Neural cell (in vitro differentiated cells): Measurements from ENCODE around the gene STAU1. TPM values are rescaled to one million over a fixed set of nuclear protein-coding genes. Genes with fewer than 3 reads are reported as not detected.

Source experiments
- H2AFZ ChIP-seq: fragments of 200-600, 300-800 bp; sonication (generic), shearing (Covaris generic); 2 replicates; pipeline ENCODE4 v1.6.0; 2014; ENCODE audit warnings: low read depth, mild to moderate bottlenecking, antibody characterized with exemption, low read length, moderate library complexity
- H3F3A ChIP-seq: fragments of 200-600 bp; shearing (Covaris generic); 2 replicates; pipeline ENCODE4 v1.6.1; 2016; ENCODE audit warnings: mild to moderate bottlenecking, moderate library complexity, mixed read lengths, antibody characterized with exemption, low read length; ENCODE audit not compliant: insufficient read depth, poor library complexity, severe bottlenecking
- H3K27ac ChIP-seq: fragments of 200-600, 300-800 bp; sonication (generic), shearing (Covaris generic); 2 replicates; pipeline ENCODE4 v1.5.1; 2014; ENCODE audit warnings: mild to moderate bottlenecking, low read length, moderate library complexity
- H3K27me3 ChIP-seq: fragments of 300-800, 200-600 bp; sonication (generic), shearing (Covaris generic); 2 replicates; pipeline ENCODE4 v1.6.0; 2014; ENCODE audit warnings: mild to moderate bottlenecking, low read depth, low read length, moderate library complexity; ENCODE audit not compliant: insufficient read depth
- H3K36me3 ChIP-seq: fragments of 300-800, 200-600 bp; sonication (generic), shearing (Covaris generic); 2 replicates; pipeline ENCODE4 v1.5.1; 2014; ENCODE audit warnings: mild to moderate bottlenecking, antibody characterized with exemption, low read length, moderate library complexity; ENCODE audit not compliant: insufficient read depth
- H3K4me2 ChIP-seq: fragments of 300-800, 200-600 bp; sonication (generic), shearing (Covaris generic); 2 replicates; pipeline ENCODE4 v1.6.0; 2014; ENCODE audit warnings: mild to moderate bottlenecking, low read length
- H3K4me3 ChIP-seq: fragments of 300-800, 200-600 bp; sonication (generic), shearing (Covaris generic); 2 replicates; pipeline ENCODE4 v1.5.1; 2014; ENCODE audit warnings: mild to moderate bottlenecking, low read length, moderate library complexity
- H3K79me2 ChIP-seq: fragments of 200-600 bp; shearing (Covaris generic); replicated peaks from 2 replicates; pipeline ENCODE4 v1.6.0; 2014; ENCODE audit warnings: mild to moderate bottlenecking, low read length, moderate library complexity; ENCODE audit not compliant: insufficient read depth
- H3K9ac ChIP-seq: fragments of 300-800, 200-600 bp; sonication (generic), shearing (Covaris generic); 2 replicates; pipeline ENCODE4 v1.6.1; 2016; ENCODE audit warnings: mild to moderate bottlenecking, low read length, mixed read lengths
- H3K9me2 ChIP-seq: fragments of 200-600 bp; shearing (Covaris generic); 2 replicates; pipeline ENCODE4 v1.6.1; 2016; ENCODE audit warnings: mild to moderate bottlenecking, low read length, mixed read lengths; ENCODE audit not compliant: insufficient read depth
- H3K9me3 ChIP-seq: fragments of 200-600, 300-800 bp; sonication (generic), shearing (Covaris generic); 2 replicates; pipeline ENCODE4 v1.6.1; 2016; ENCODE audit warnings: mild to moderate bottlenecking, mixed run types, low read length, moderate library complexity, mixed read lengths
- H4K20me1 ChIP-seq: fragments of 200-600 bp; shearing (Covaris generic); 2 replicates; pipeline ENCODE4 v1.6.1; 2016; ENCODE audit warnings: mild to moderate bottlenecking, mixed run types; ENCODE audit not compliant: insufficient read depth
- CTCF ChIP-seq: fragments of 450-650 bp; IDR thresholded peaks from 2 replicates; pipeline ENCODE4 v1.5.1; 2014; ENCODE audit warnings: antibody characterized with exemption, mild to moderate bottlenecking, moderate library complexity; ENCODE audit not compliant: poor library complexity, severe bottlenecking
- EP300 ChIP-seq: fragments of 450-650 bp; conservative IDR thresholded peaks from 2 replicates; pipeline ENCODE4 v1.6.1; 2014; ENCODE audit warnings: antibody characterized with exemption, mild to moderate bottlenecking, moderate library complexity; ENCODE audit not compliant: poor library complexity, severe bottlenecking
- EZH2 ChIP-seq: fragments of 200-600, 300-800 bp; shearing (Covaris generic), sonication (generic); IDR thresholded peaks from 2 replicates; pipeline ENCODE4 v1.6.1; 2014; ENCODE audit warnings: antibody characterized with exemption, low read length, borderline replicate concordance, mild to moderate bottlenecking; ENCODE audit not compliant: insufficient read depth, poor library complexity, severe bottlenecking
- MXI1 ChIP-seq: fragments of 450-650 bp; conservative IDR thresholded peaks from 2 replicates; pipeline ENCODE4 v1.6.1; 2014; ENCODE audit warnings: antibody characterized with exemption, mild to moderate bottlenecking; ENCODE audit not compliant: poor library complexity, severe bottlenecking
- POLR2AphosphoS5 ChIP-seq: IDR thresholded peaks from 2 replicates; pipeline ENCODE4 v1.6.1; 2012
- RAD21 ChIP-seq: fragments of 450-650 bp; conservative IDR thresholded peaks from 2 replicates; pipeline ENCODE4 v1.6.1; 2014; ENCODE audit warnings: antibody characterized with exemption, mild to moderate bottlenecking, moderate library complexity
- REST ChIP-seq: IDR thresholded peaks from 2 replicates; pipeline ENCODE4 v1.6.1; 2012; ENCODE audit warnings: borderline replicate concordance
- SMC3 ChIP-seq: fragments of 450-650 bp; conservative IDR thresholded peaks from 2 replicates; pipeline ENCODE4 v1.6.1; 2014; ENCODE audit warnings: antibody characterized with exemption, mild to moderate bottlenecking, moderate library complexity; ENCODE audit not compliant: poor library complexity
- TAF1 ChIP-seq: IDR thresholded peaks from 2 replicates; pipeline ENCODE4 v1.6.1; 2012; ENCODE audit warnings: low read depth
- polyA plus RNA-seq: library from polyadenylated mRNA; depleted of rRNA; stranded (reverse); fragments of >200 nt; gene quantifications from 2 replicates; pipeline ENCODE4 v1.2.3, GENCODE V29; 2014

STAU1 gene
- polyA plus RNA-seq, 1 donor from 2014 or later, result 43.1 TPM

- Histone ChIP-seq H4K20me1 (no peaks in the 10 kb centered on the region), H3K9me2 (no peaks in the 10 kb centered on the region), H3K9me3 (no peaks in the 10 kb centered on the region), H3K4me3 (no peak overlapping the region), H3K9ac (no peak overlapping the region), H3K4me2 (no peak overlapping the region), H3K27ac (no peak overlapping the region), H2AFZ (no peak overlapping the region), H3K27me3 (no peaks in the 10 kb centered on the region), H3F3A (no peaks in the 10 kb centered on the region), H3K79me2 (no peaks in the 10 kb centered on the region), H3K36me3 (no peaks in the 10 kb centered on the region)
- TF ChIP-seq EP300 (no peak), MXI1 (no peak), CTCF (no peak), REST (no peak), POLR2AphosphoS5 (no peak), SMC3 (no peak), TAF1 (no peak), RAD21 (no peak), EZH2 (no peak)
These were observed 45.1 kb upstream of the STAU1 start for GRCh38 chr20:49233226-49233625.

- Histone ChIP-seq H4K20me1 (no peaks in the 10 kb centered on the region), H3K27ac (no peak overlapping the region), H3K4me3 (no peak overlapping the region), H3K9me2 (no peaks in the 10 kb centered on the region), H2AFZ (no peak overlapping the region), H3K9ac (no peak overlapping the region), H3K9me3 (no peaks in the 10 kb centered on the region), H3K79me2 (no peaks in the 10 kb centered on the region), H3K27me3 (no peaks in the 10 kb centered on the region), H3F3A (no peaks in the 10 kb centered on the region), H3K4me2 (no peak overlapping the region), H3K36me3 (no peaks in the 10 kb centered on the region)
- no peak for TF ChIP-seq EP300
- no peak for TF ChIP-seq TAF1
- TF ChIP-seq SMC3, result no peak
- no peak for TF ChIP-seq POLR2AphosphoS5
- no peak for TF ChIP-seq REST
- TF ChIP-seq CTCF, result no peak
- no peak for TF ChIP-seq EZH2
- TF ChIP-seq RAD21, result no peak
- TF ChIP-seq MXI1, result no peak
These were observed 43.3 kb upstream of the STAU1 start for GRCh38 chr20:49231471-49231870.
